Activated T-cell treated with anti-CD3 and anti-CD28 coated beads, Interleukin-2, amount 50 U/mL, for 1 hour (primary cell): ENCODE data around the gene CHD2.
A peak's percentile ranks its signal among the peaks of the same experiment; 100 is the strongest.
"Not testable (repeated sequence)": the region's sequence is repeated elsewhere in the genome, so short reads cannot be mapped to it uniquely, and the experiment has no call there.

ENCODE experiments used
- DNase-seq: peaks from one replicate; pipeline ENCODE4 v3.0.0-alpha.2; 2020

CHD2 gene

DNA sequence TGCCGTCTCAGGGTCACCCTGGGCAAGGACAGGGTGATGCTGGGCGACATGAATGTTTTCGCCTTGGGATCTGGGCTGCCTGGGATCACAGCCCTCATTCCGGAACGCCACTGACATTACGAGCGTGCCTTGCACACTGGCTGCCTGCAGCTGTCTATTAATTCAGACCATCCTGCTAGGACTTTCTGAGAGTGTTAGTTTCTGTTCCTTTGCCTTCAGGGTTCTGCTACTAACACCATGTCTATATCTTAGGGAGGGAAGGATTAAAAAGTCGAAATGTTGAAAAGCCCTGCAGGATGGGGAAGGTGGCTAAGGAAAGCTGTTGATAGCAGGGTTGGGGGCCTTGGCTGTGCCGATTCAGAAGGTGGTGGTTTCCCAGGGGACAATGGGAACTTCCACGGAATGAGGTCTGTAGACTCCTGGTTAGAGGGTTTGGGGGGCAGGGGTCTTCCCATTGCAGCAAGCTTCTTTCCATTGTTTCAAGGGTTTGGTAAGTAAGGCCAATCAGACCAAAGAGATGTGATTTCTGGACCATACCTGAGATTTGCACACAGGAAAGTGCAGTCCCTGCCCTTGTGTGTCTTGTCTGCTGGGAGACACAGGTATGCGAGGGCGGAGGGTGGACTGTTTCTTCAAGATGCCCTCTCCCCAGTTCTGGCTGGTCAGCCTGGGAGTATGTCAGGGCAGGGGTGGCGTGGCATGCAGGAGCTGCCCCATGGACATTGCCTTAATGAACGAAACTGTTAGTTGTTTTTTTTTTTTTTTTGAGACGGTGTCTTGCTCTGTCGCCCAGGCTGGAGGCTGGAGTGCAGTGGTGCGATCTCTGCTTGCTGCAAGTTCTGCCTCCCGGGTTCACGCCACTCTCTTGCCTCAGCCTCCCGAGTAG lies 137.9 kb downstream of the CHD2 start:
- DNase-seq: no peak

DNA sequence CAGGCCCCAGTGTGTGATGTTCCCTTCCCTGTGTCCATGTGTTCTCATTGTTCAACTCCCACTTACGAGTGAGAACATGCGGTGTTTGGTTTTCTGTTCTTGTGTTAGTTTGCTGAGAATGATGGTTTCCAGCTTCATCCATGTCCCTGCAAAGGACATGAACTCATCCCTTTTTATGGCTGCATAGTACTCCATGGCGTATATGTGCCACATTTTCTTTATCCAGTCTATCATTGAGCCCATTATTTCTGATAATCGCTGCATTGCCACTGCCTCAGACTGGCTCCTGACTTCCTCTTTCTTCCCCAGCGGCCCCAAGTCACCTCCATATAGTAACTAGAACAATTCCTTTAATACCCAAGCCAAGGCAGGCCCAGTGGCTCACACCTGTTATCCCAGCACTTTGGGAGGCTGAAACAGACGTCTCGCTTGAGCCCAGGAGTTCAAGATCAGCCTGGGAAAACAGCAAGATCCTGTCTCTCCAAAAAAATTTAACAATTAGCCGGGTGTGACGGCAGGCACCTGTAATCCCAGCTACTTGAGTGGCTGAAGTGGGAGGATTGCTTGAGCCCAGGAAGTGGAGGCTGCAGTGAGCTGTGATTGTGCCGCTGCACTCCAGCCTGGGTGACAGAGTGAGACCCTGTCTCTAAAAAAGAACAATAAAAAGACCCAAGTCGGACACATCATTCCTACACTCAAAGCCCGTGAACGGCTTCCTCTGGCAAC lies 139.6 kb downstream of the CHD2 start:
- DNase-seq: not testable (repeated sequence)

DNA sequence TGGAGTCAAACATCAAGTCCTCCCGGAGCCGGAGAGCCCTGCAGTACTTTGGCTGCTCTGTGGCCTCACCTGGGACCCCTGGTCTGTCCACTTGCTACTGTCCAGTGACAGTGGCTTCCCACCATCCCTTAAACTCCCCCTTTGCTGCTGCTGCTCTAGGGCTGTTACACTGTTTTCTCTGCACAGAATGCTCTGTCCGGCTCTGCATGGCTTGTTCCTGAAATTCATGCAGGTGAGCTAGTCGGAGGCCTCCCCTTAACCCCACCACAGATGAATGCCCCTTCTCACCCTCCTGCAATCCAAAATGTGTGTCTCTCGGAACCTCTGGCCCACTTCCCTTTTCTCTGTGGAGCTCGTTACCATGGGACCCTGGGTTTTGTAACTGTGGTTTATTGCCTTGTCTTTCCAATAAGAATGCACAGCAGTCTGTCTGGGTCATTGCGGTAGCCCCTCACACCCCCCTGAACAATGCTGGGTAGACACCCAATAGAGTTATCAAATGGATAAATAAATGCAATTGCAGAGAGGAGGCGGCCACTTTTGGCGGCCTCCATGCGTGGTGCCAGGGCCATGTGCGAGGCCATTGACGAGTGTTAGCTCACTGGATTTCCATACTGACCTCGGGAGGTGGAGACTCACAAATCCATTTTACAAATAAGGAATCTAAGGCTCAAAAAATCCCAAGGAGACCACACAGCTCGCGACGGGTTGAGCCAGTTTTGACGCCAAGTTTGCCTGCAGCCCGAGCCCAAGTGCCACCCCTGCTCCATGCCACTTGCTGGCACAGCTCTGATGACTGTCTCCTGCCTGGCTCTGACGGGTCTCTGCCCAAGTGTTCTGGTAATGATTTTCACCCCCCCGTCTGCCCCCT lies 140.4 kb downstream of the CHD2 start:
- DNase-seq: no peak

DNA sequence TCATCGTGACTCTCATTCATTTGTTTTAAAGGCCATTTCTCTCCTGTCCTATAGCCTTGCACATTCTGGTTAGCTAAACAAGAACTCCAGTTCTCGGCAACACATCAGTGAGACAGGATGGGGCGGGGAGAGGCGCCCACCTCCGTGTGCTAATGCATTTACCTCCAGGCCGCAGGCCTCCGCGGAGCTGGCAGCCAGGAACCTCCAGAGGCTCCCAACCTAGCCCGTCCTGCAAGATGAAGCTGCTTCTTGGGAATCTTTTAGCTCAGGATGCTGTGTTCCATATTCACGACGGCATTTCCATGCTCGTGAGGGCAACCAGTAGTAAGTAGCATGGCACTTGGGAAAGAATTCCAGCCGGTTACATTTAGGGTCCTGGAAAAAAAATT lies 141.0 kb downstream of the CHD2 start:
- DNase-seq: no peak

DNA sequence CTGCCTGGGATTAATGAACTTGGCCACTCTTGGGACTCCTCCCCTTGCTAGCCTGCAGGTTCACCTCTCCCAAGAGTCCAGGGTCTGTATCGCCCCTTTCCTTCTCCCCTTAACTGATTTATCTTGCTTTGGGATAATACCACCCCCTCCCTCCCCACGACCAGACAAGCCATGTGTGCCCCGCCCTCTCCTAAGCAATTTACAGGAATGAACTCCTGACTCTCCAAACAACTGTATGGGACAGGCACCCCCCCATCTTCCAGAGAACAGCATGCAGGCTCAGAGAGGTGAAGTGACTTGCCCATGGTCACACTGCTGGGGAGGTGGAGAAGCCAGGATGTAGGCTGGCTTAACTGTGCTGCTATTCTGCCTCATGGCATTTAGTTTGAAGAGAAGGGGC lies 142.1 kb downstream of the CHD2 start:
- no peak for DNase-seq

DNA sequence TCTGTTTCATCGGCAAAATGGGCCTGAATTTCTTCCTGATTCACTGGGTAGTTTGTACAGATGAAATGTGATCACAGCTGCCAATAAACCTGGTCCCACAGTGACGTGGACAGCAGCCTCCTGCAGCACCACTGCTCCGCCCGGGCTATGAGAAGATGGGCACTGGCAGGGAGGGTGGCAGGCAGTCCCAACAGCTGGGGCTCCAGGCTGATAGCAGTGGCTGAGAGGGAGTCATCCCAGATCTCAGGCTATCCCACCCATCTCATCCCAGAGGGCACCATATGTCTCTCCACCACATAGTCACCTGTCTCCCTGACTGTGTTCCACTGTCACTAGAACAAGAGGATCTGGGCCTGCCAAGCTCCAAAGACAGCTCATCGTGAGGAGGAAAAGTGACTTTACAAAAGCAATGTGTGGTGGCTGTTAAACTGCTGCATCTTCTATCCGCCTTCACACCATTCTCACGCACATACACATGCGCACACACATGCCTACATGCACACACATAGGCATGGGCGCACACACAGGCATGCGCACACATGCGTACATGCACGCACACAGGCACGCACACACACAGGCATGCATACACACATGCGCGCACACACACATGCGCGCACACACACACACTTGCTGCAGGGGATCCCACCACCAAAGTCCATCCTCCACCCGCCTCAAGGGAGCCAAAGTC lies 142.7 kb downstream of the CHD2 start:
- no peak for DNase-seq

DNA sequence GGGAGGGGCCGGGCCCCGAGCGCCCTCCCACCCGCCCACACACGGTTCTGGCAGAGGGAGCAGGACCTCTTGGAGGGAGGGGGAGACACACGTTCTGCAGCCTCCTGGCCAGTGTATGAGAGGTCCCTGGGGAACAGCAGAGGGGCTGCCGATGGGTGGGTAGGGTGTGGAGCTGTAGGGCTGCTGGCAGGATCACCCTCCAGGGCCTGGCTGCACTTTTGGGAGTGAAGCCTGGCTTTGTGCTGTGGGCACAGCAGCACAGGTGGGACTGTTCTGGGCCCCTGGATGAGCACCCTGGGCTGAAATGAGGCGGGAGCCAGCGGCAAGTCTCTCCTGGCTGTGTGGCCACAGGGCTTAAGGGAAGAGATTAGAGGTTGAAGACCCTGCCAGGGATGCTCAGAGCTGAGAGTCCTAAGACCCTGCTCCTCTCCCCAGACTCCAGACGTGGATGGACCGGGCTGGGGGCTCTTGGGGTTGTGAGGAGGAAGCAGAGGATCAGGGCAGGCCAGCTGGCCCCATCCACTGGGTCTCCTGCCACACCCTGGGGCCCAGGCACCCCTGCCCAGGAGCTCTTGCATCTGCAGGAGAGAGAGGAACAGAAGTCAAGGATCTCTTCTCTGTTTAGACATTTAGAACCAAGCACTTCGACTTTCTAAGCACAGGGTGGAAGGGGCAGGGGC lies 143.6 kb downstream of the CHD2 start:
- DNase-seq: no peak

DNA sequence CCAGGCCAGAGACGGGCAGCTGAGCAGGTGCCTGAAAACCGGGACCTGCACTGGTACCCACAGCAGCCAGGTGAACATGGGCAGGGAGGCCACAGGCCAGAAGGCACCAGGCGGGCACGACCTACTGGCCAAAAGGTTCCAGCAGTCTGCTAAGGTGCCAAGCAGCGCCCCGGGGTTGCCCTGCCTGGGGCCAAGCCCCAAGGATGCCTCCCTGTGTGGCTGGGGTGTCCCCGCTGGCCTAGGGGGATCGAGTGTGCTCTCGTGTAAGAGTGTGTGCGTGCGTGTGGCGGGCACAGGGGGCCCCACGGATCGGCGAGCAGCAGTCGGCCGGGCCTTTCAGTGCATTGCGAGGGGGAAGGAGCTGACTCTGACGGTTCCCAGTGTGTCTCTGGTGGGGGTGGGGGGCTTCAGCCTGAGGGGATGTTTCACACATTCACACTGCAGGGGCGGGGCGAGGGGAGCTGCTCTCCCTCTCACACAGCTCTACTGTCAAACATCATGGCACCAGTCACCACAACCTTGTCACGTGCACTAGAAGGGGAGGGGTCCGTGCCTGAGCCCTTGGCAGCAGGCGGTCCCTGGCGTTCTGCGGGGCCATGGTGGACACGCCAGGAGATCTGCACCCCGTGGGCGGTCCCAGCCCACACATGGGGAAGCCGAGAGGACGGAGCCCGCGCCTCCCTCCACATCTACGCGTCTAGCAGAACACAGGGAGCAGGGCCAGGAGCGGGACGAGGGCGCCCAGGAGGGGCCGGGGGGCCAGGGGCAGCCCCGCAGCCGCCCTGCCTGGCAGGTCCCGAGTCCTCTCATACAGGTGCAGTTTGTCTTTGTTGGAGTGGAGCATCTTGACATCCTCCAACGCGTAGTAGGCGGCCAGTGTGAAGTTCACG lies 144.4 kb downstream of the CHD2 start:
- no peak for DNase-seq

DNA sequence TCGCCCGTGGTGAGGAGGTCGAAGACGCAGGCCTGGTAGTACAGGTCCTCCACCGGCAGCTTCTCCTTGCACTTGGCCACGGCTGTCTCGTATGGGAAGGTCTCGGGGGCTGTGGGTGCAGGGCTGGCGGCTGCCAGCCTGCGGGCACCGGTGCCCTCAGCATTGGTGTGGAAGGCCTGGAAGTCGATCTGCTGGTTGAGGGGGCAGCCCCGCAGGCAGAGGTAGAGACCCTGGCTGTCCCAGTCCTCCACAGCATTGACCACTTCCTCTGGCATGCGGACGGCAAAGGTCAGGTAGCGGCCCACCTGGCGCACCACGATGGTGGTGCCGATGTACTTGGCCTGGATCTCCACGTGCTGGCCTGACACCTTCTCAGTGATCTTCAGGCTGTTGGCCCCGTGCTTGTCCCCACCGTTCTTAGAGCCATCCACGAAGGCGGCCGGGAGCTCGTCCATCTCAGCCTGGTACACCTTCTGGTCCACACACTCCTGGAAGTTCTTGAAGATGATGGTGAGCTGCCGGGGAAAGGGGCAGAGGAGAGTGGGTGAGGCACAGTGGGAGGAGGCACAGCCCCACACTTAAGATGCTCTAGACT lies 145.2 kb downstream of the CHD2 start:
- no peak for DNase-seq

DNA sequence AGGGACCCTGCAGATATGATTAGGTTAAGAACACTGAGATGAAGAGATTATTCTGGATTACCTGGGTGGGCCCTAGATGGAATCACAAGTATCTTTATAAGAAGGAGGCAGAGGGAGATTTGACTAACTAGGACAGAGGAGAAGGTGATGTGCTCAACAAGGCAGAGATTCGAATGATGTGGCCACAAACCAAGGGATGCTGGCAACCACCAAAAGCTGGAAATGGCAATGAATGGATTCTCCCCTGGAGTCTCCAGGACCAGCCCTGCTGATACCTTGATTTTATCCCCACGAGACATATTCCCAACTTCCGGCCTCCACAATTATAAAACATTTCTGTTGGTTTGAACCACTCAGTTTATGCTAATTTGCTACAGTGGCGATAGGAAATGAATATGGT lies 146.0 kb downstream of the CHD2 start:
- DNase-seq: no peak

DNA sequence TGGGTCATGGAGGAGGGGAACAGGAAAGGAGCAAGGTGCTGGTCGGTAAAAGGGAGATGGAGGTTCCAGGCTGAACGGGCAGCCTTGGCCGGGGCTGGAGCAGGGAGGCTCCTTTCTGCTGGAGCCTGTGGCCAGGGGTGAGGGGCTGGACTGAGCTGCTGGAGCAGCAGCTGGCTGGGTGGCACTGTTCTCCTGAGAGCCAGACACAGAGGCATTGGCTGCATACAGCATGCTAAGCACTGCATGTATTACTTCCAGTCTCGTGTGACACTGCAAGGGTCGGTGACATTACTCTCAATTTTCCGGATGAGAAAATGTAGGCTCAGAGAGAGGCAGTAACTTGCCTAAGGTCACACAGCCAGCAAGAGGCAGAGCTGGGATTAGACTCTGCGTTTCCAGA lies 146.6 kb downstream of the CHD2 start:
- no peak for DNase-seq

DNA sequence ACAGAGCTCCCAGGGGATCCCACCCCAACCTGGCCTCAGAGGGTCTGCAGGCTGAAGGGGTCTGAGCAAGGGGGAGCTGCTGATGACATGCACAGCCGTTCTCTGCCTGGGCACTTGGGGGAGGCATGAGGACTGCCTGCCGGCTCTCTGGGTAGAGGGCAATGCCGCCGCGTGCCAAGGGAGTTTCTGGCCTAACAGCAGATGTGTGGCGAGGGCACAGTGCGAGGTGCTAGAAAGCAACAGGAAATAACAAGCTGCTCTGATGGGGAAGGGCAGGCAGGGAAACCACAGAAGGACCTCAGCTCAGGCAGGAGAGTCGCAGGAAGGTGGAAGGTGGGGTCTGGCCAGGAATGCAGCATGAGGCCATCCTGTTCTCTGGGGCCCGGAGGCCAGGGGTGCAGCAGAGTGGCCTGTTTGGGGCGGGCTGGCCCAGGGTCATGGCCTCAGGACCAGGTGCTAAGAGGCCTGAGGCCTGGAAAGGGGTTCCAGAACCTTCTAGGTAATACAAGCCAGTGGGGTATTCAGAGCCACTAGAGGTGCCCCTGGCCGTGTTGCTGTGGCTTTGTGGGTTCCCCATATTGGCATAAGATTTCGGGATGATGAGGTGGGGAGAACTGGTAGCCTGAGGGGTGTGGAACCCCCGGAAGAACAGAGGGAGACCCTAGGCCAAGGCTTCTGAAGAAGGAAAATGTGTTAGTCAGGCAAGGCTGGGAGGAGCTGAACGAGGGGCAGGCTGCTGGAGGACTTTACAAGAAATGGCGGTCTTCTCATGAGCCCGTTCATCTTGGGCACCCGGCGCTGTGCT lies 147.7 kb downstream of the CHD2 start:
- peak; percentile 33 for DNase-seq

DNA sequence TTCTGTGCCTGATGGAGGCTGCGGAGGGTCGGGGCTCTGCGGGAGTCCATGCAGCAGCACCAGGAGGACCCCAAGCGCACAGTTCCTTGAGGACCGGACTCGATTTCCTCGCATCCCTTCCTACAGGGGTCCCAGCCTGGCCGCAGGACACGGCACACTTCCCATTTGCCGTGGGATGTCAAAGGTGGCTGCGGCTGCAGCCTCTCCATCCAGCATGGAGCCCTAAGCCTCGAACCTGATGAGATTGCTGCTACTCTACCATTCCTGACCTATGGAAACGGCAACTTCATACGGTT lies 148.2 kb downstream of the CHD2 start:
- no peak for DNase-seq

DNA sequence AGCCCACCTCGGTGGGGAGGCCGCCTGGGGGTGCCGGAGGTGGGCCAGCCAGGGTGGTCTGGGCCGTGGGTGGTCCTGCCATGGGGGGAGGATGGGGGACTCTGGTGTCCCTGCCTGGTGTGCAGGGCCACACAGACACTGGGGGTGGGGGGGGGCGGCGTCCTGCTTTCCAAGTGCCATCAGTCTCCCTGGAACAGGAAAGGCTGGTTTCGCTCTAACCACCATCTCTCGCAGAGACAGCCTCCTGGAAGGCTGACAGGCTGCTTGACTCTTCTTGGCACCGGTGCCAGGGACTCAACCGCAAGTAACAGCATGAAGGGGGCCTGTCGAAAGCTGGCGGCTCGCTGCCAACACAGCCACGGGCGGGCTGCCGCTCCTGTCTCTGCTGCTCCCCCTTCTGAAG lies 148.6 kb downstream of the CHD2 start:
- DNase-seq: no peak

DNA sequence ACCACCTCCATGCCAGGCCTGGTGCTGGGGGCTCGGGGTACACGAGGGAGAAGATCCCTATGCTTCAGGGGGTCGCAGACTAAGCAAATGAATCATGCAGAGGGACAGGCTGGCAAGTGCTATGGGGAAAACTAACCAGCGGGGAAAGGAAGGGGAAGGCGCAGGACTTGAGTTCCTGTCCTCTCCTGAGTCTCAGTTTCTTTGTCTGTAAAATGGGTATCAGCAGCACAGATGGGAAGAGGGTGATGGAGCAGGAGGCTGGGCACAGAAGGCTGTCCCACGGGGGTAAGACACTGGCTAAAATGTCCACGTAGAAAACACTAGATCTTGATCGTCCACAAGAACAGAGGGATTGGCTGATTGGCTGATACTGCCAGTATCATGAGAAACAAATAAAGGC lies 149.1 kb downstream of the CHD2 start:
- no peak for DNase-seq

DNA sequence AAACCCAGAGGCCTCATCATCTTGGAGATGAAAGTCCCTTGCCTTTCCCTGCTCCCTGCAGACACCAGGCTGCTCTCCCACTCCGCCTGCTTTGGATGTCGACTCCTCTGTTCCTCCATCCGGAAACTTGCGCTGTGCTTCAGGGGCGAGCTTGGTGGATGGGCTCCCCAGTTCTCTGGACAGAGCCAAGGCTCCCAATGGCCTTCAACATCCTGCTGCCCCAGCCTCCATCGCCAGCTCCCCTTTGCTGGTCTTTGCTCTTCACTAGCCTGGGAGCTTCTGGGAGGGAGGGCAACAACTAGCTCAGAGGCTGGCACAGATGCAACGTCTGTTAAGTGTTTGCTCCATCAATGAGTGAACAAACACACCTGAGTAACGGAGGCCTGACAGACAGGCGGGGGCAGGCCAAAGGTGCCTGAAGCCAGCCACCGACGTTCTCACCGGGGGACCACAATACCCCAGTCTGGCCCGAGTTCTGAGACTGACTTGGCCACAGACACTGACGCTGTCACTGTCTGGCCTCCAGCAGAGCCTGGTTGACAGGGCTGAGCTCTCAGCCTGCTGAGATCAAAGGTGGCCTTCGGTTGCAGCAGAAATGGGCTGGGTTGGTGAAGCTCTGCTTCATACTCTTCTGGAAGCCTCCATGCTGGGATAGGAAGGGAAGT lies 149.9 kb downstream of the CHD2 start:
- DNase-seq: no peak

DNA sequence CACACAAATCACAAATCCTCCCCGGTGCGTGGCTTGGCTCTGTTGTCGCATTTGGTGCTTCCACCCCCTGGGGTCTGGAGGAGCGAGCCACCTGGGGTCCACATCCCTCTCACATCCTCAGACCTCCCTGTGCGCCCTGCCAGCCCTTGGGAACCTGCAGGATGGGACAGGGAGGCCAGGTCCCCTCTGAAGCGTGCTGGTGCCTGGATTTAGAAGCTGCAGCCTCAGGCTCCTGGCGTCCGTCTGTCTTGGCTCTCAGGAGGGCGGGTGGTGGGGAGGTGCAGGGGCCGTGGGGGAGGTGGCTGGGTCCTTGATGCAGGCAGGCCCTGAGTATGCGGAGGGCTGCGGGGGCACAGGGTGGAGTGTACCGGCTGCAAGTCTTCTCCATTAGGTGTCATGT lies 150.5 kb downstream of the CHD2 start:
- DNase-seq: no peak

DNA sequence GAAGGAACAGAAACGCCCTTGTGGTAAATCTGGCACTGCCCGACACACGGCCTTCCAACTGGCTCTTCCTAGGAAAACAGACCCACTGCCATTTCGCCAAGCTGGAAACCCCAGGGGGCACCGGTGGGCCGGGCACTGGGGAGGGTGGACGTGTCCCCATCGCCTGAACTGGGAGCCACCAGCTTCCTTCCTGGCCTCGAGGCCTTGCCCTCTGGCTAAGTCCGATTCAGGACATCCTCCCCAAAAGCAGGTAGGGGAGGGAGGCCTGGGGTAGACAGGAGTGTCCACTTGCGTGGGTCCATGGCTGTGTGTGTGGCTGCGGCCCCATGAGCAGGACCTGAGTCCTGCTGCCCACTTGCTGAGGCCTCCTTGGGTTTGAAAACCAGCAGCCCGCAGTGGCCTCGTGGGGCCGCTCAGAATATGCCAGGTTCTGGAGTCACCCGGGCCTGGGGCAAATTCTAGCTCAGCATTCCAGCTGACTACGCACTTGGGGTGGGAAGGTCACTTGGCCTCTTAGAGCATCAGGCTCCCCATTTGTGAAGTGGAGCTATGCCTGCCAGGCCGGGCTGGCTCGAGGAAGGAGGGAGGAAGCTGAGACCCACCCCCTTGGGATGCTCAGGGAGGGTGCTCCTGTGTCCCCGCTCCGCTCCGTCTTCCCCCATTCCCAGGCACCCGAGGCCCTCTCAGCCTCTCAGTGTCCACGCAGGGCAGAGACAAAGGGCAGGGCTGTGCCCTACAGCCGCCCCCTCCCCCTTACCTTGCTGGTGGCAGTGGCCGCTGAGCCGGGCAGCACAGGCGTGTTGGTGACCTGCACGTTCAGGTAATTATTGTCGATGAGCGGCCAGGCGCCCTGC lies 151.3 kb downstream of the CHD2 start:
- DNase-seq: no peak
